ENCODE data around the gene ERVH48-1. TPM values are rescaled to one million over a fixed set of nuclear protein-coding genes. Genes with fewer than 3 reads are reported as not detected.
"Not testable (repeated sequence)": the region's sequence is repeated elsewhere in the genome, so short reads cannot be mapped to it uniquely, and the experiment has no call there.

The ERVH48-1 gene
- total RNA-seq: 1 to 10 TPM in 1 of 2 donors, under 1 TPM in 1; 0.18 to 2.7 TPM

GRCh38 chr21:42925114-42925926 is at the start of gene ERVH48-1:
Gene ERVH48-1, minus strand, starts transcription at chr21:42925630. Its CDS starts 6,624 bp downstream, at chr21:42919006.
- H3K36me3 Mint-ChIP-seq: no peaks in the 10 kb centered on the region
- peak within 1 kb of the TSS; percentile 87 to 91 for H3K27ac Mint-ChIP-seq
- DNase-seq (ENCODE audit: low spot score in 2 of 2) (no peak), ATAC-seq (peak; percentile 13 to 25)
- no peaks in the 10 kb centered on the region for H3K9me3 Mint-ChIP-seq

GRCh38 chr21:42973991-42974831 is 48.8 kb upstream of the ERVH48-1 start, which contains the start of gene PKNOX1:
Gene PKNOX1, plus strand, starts transcription at chr21:42974562. Its CDS starts 29,820 bp downstream, at chr21:43004382.
- H3K27ac Mint-ChIP-seq: peak within 1 kb of the TSS; percentile 96 to 97
- peaks cover 5 to 14% of the 10 kb centered on the region in 2 donors for H3K36me3 Mint-ChIP-seq
- ATAC-seq: peak; percentile 90
- H3K9me3 Mint-ChIP-seq: no peaks in the 10 kb centered on the region
- peak; percentile 99 for DNase-seq (ENCODE audit: low spot score in 2 of 2)

GRCh38 chr21:42973309-42973990 is 48.0 kb upstream of the ERVH48-1 start:
- Mint-ChIP-seq H3K36me3 (peaks cover 5 to 8% of the 10 kb centered on the region in 2 donors), H3K27ac (peak overlapping the region in 1 of 2 donors; percentile 89), H3K9me3 (no peaks in the 10 kb centered on the region)
- ATAC-seq (no peak), DNase-seq (ENCODE audit: low spot score in 2 of 2) (no peak)

GRCh38 chr21:42971897-42972275 is 46.5 kb upstream of the ERVH48-1 start:
- peak in 1 of 2 donors; percentile 40 for DNase-seq (ENCODE audit: low spot score in 2 of 2)
- Mint-ChIP-seq H3K9me3 (no peaks in the 10 kb centered on the region), H3K36me3 (peaks cover 4 to 5% of the 10 kb centered on the region in 2 donors), H3K27ac (no peak overlapping the region)
- no peak for ATAC-seq

GRCh38 chr21:42970946-42971653 is 45.7 kb upstream of the ERVH48-1 start:
- peak in 1 of 2 donors; percentile 1 for DNase-seq (ENCODE audit: low spot score in 2 of 2)
- Mint-ChIP-seq H3K27ac (no peak overlapping the region), H3K9me3 (no peaks in the 10 kb centered on the region), H3K36me3 (peaks cover 0 to 5% of the 10 kb centered on the region in 2 donors)
- no peak for ATAC-seq

GRCh38 chr21:42969193-42969600 is 43.8 kb upstream of the ERVH48-1 start:
- ATAC-seq: no peak

GRCh38 chr21:42967616-42968015 is 42.2 kb upstream of the ERVH48-1 start:
- not testable (repeated sequence) for H3K27ac Mint-ChIP-seq, H3K36me3 Mint-ChIP-seq, H3K9me3 Mint-ChIP-seq, ATAC-seq
- DNase-seq (ENCODE audit: low spot score in 2 of 2): peak in 1 of 2 donors; percentile 18

More at GRCh38 chr21:42969193-42969600, 43.8 kb upstream of the ERVH48-1 start:
- H3K27ac Mint-ChIP-seq: no peak overlapping the region
- no peaks in the 10 kb centered on the region for H3K36me3 Mint-ChIP-seq
- peak in 1 of 2 donors; percentile 6 for DNase-seq (ENCODE audit: low spot score in 2 of 2)
- no peaks in the 10 kb centered on the region for H3K9me3 Mint-ChIP-seq

GRCh38 chr21:42965211-42965560 is 39.8 kb upstream of the ERVH48-1 start:
- no peak for ATAC-seq

GRCh38 chr21:42964546-42965210 is 39.2 kb upstream of the ERVH48-1 start:
- no peak for ATAC-seq
- H3K9me3 Mint-ChIP-seq: no peaks in the 10 kb centered on the region
- H3K36me3 Mint-ChIP-seq: no peaks in the 10 kb centered on the region

More at GRCh38 chr21:42965211-42965560, 39.8 kb upstream of the ERVH48-1 start:
- no peak overlapping the region for H3K27ac Mint-ChIP-seq
- DNase-seq (ENCODE audit: low spot score in 2 of 2): no peak
- no peaks in the 10 kb centered on the region for H3K36me3 Mint-ChIP-seq
- H3K9me3 Mint-ChIP-seq: no peaks in the 10 kb centered on the region

GRCh38 chr21:42964086-42964485 is 38.7 kb upstream of the ERVH48-1 start:
- Mint-ChIP-seq H3K9me3 (no peaks in the 10 kb centered on the region), H3K36me3 (no peaks in the 10 kb centered on the region), H3K27ac (no peak overlapping the region)
- DNase-seq (ENCODE audit: low spot score in 2 of 2) (peak in 1 of 2 donors; percentile 42), ATAC-seq (no peak)

More at GRCh38 chr21:42964546-42965210, 39.2 kb upstream of the ERVH48-1 start:
- no peak overlapping the region for H3K27ac Mint-ChIP-seq
- DNase-seq (ENCODE audit: low spot score in 2 of 2): peak in 1 of 2 donors; percentile 31

- DNase-seq (ENCODE audit: low spot score in 2 of 2) (no peak), ATAC-seq (no peak)
- Mint-ChIP-seq H3K36me3 (no peaks in the 10 kb centered on the region), H3K9me3 (no peaks in the 10 kb centered on the region), H3K27ac (no peak overlapping the region)
Observed at GRCh38 chr21:42962380-42963007, 37.1 kb upstream of the ERVH48-1 start.

GRCh38 chr21:42959728-42960127 is 34.3 kb upstream of the ERVH48-1 start:
- ATAC-seq (no peak), DNase-seq (ENCODE audit: low spot score in 2 of 2) (no peak)
- Mint-ChIP-seq H3K27ac (no peak overlapping the region), H3K9me3 (no peaks in the 10 kb centered on the region), H3K36me3 (no peaks in the 10 kb centered on the region)

- DNase-seq (ENCODE audit: low spot score in 2 of 2); ATAC-seq; H3K9me3 Mint-ChIP-seq; H3K36me3 Mint-ChIP-seq; H3K27ac Mint-ChIP-seq: not testable (repeated sequence)
Observed at GRCh38 chr21:42958122-42958521, 32.7 kb upstream of the ERVH48-1 start.

GRCh38 chr21:42956824-42957630 is 31.6 kb upstream of the ERVH48-1 start:
- no peaks in the 10 kb centered on the region for H3K9me3 Mint-ChIP-seq
- peak; percentile 97 to 98 for ATAC-seq
- H3K27ac Mint-ChIP-seq: no peak overlapping the region

More at GRCh38 chr21:42956824-42957630, 31.6 kb upstream of the ERVH48-1 start:
- no peaks in the 10 kb centered on the region for H3K36me3 Mint-ChIP-seq
- no peak for DNase-seq (ENCODE audit: low spot score in 2 of 2)
